HG03175 (cell line): Measurements from ENCODE around the gene TMEFF2.

Source experiments
- ATAC-seq: cut with Tn5 transposase; IDR thresholded peaks from one replicate; pipeline ENCODE4 v1.9.1; 2021; ENCODE audit warnings: mild to moderate bottlenecking, moderate library complexity; ENCODE audit not compliant: unreplicated experiment

Gene TMEFF2

GRCh38 chr2:192070099-192070498 lies 124.6 kb downstream of the TMEFF2 start:
- no peak for ATAC-seq

- no peak for ATAC-seq
These were observed 125.3 kb downstream of the TMEFF2 start for GRCh38 chr2:192069417-192069816.

- no peak for ATAC-seq
These were observed 125.8 kb downstream of the TMEFF2 start for GRCh38 chr2:192068966-192069365.

GRCh38 chr2:192067631-192068030 lies 127.1 kb downstream of the TMEFF2 start:
- no peak for ATAC-seq

GRCh38 chr2:192064459-192064858 lies 130.3 kb downstream of the TMEFF2 start:
- ATAC-seq: no peak

GRCh38 chr2:192060161-192060560 lies 134.6 kb downstream of the TMEFF2 start:
- ATAC-seq: no peak

GRCh38 chr2:192059266-192059665 lies 135.5 kb downstream of the TMEFF2 start:
- ATAC-seq: no peak

- no peak for ATAC-seq
These were observed 140.8 kb downstream of the TMEFF2 start for GRCh38 chr2:192053921-192054320.

GRCh38 chr2:192051533-192051932 lies 143.2 kb downstream of the TMEFF2 start:
- ATAC-seq: no peak

GRCh38 chr2:192049362-192049761 lies 145.4 kb downstream of the TMEFF2 start:
- ATAC-seq: no peak

GRCh38 chr2:192047315-192048107 lies 147.2 kb downstream of the TMEFF2 start:
- ATAC-seq: no peak

- no peak for ATAC-seq
These were observed 150.2 kb downstream of the TMEFF2 start for GRCh38 chr2:192044496-192044895.

GRCh38 chr2:192043216-192043870 lies 151.4 kb downstream of the TMEFF2 start:
- no peak for ATAC-seq

GRCh38 chr2:192042126-192042525 lies 152.6 kb downstream of the TMEFF2 start:
- no peak for ATAC-seq

GRCh38 chr2:192038110-192038509 lies 156.6 kb downstream of the TMEFF2 start:
- no peak for ATAC-seq

- ATAC-seq: no peak
These were observed 158.8 kb downstream of the TMEFF2 start for GRCh38 chr2:192035731-192036442.

- no peak for ATAC-seq
These were observed 163.9 kb downstream of the TMEFF2 start for GRCh38 chr2:192030856-192031255.

- no peak for ATAC-seq
These were observed 164.4 kb downstream of the TMEFF2 start for GRCh38 chr2:192030289-192030688.

- peak; percentile 87 for ATAC-seq
These were observed 165.6 kb downstream of the TMEFF2 start for GRCh38 chr2:192029089-192029488.

GRCh38 chr2:192026825-192027120 lies 168.0 kb downstream of the TMEFF2 start:
- no peak for ATAC-seq

- no peak for ATAC-seq
These were observed 168.5 kb downstream of the TMEFF2 start for GRCh38 chr2:192026059-192026824.
